GM18909 (cell line): ENCODE measurements around the gene SLC38A6.

Experiments used
- ATAC-seq: cut with Tn5 transposase; IDR thresholded peaks from one replicate; pipeline ENCODE4 v1.9.1; 2021; ENCODE audit warnings: mild to moderate bottlenecking; ENCODE audit not compliant: unreplicated experiment, poor library complexity

SLC38A6 gene

DNA sequence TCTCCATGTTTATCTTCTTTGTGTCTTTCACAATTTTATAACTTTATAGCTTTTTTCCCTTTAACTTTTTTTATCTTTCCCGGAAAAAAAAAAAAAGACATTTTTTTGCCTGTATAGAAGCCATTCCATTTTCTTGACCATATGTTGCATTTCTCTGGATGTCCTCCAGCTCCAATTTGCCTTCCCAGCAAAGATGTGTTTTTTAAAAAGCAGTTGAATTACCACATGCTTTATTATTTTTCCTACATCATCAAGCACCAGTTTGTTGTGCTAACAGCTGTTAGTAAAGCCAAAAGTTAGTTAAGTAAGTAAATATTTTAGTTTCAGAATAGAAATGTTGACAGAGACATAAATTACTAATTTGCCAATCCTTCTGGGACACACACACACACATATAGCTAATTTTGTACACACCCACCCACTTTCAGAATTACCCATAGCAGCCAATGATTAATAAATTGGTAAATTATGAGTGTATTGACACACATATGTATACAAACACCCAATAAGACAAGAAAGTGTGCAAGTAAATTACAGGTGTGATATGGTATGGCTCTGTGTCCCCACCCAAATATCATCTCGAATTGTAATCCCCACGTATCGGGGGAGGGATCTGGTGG, 118.3 kb downstream of the SLC38A6 start:
- ATAC-seq = no peak

DNA sequence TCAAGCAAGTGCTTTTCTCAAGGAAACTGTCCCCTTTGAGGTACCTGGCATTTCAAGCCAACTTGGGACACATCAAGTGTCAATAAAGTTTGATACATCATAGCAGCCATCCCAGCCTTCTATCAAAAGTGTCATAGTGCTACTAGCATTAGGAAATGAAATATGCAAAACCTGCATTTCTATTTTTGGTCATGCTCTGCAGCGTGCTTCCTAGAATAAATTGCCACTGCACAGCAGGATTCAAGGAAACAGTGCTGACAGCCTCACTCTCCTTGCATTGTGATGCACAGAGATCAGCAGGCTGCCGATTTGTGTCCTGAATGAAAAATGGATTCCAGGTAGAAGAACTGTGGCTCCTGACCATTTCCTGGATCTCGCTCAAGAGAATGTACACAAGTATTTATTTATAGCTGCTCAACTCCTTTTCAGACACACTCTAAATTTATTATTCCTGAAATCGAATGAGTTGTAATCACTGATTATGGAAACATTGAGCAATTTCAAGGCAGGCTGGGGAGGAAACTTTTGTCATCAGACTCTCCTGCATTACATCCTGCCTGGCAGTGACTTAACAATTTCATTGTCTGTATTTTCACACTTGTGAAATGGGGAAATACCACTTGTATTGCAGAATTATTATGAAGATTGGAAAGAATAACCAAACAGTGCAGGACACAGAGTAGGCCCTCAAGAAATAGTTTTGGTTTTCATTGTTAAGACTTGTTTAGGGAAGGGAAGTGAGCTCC, 120.9 kb downstream of the SLC38A6 start:
- no peak for ATAC-seq
